Measurements from ENCODE around the gene ATP2B3.

The ATP2B3 gene

DNA sequence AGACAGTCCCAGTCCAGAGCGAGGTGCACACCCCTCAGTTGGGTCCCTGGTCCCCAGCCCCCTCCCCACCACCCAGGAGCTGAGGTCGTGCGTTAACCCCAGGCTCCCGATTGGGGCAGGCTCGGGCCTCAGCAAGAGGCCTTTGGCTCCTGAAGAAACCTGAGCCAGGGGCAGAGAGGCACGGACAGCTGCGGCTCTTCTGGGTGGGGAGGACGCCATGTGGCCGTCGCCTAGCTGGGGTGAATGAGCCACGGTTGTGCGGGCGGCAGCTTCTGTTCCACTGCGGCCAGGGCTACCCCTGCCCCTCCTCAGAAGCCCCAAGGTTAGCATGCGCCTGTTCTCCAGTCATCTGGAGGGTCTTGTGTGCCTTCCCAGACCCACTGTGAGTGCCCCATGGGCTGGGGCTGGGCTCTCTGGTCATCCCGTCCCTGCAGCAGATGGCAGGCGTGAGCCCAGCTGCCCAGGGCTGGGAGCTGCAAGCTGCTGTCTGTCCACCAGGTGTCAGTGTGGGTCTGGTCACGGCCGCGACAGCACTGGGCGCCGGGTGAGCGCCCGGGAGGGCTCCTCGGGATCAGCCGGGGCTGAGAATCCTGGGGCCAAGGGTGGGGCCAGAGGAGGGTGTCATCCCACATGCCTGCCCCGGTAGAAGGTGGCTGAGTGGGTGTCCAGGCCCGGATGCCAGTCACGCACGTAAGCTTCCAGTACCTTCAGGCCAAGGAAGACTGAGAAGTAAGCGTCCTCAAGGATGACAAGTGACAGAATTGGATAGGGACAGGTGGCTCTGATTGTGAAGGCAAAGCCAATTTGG lies 21.9 kb downstream of the ATP2B3 start:
- peak; percentile 58 for DNase-seq

DNA sequence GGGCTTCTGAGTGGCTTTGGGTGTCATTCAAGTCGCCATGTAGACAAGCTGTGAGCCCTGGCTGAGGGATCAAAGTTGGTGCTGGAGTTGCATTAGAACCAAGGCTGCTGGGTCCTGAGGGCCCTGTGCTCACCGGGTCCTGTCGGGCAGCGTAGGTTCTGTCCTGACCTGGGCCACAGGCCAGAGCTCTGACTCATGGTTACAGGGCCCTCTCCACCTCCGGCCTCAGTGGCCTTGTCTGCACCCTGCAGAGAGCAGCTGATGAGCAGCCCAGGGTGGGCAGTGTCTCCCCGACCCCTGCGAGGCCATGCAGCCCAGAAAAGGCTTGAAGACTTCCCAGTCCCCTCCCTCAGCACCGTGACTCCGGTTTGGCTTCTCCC lies 22.5 kb downstream of the ATP2B3 start:
- DNase-seq = no peak

DNA sequence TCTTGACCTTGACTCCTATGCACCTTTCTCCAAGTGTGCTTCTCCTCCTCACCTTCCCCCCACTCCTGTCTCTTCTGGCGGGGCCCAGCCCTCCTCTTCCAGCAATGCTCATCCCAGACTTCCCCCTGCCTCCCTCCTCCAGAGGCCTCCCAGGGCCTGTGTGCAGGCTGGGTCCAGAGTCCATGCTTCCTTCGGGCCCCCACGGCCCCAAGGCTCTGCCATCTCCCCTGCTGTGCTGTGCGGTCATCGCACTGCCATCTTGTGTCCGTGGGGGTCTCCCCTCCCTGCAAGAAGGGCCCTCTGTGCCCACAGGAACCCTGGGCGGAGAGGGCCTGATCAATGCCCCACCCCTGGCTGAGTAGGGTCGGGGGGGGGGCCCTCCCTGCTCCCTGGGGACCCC lies 27.3 kb downstream of the ATP2B3 start:
- DNase-seq = no peak

DNA sequence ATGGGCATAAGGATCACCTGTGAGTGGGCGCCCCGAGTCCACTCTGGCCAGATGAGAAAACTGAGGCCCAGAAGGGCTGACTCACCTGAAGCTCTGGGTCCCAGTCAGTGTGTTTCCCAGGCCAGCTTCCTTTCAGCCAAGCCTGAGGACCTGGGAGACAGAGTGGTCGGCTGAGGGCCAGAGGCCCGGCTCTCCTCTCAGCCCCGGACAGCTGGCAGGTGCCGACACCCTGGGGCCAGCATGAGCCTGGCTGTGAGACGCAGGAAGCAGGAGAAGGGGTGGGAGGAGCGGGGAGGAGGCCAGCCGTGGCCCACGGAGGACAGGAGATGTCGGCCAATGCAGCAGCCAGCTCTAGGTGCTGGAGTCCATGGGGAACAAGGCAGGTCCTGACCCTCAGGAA lies 28.9 kb downstream of the ATP2B3 start:
- no peak for DNase-seq

DNA sequence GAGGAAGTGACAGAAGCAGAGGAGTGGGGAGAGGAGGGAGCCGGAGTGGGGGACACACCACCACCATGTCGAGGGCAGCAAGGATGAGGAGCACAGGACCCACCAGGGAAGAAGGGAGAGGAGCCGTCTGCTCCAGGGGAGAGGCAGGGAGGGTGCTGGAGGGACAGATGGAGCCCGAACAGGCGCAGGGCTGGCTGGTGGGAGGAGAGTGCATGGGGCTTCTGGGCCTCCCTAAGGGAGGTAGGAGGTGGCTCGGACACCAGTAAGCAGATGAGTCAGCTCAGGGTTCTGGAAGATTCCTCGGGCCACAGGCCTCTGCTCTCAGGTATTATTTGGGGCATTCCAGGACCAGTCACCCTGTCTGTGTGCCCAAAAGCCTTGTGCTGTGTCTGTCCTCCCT lies 29.8 kb downstream of the ATP2B3 start:
- no peak for DNase-seq

DNA sequence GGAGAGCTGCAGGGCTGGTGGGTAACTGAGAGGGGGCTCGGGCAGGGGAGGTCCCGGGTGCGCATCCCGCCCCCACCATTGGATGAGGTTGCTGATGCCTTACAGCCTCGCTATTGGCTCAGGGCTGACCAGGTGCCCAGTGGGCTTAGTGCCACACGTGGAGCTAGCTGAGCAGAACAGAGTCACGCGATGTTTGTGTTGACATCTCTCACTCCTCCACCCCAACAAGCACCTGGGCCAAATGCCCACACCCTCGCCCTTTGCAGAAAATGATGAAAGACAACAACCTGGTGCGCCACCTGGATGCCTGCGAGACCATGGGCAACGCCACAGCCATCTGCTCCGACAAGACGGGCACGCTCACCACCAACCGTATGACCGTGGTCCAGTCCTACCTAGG lies 31.8 kb downstream of the ATP2B3 start:
- no peak for DNase-seq

DNA sequence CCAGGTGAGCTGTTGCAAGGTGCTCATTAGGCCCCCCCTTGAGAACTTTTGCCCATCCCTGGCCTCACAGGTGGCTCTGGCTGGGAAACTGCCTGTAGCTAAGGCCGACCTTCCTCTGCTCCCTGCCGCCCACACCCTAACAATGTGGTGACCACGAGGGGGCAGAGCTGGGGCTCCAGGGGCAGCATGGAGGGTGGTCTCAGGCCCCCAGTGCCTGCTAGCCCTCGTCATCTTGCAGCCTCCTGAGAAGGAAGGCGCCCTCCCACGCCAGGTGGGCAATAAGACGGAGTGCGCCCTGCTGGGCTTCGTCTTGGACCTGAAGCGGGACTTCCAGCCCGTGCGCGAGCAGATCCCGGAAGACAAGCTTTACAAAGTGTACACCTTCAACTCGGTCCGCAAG lies 32.4 kb downstream of the ATP2B3 start:
- DNase-seq = no peak

DNA sequence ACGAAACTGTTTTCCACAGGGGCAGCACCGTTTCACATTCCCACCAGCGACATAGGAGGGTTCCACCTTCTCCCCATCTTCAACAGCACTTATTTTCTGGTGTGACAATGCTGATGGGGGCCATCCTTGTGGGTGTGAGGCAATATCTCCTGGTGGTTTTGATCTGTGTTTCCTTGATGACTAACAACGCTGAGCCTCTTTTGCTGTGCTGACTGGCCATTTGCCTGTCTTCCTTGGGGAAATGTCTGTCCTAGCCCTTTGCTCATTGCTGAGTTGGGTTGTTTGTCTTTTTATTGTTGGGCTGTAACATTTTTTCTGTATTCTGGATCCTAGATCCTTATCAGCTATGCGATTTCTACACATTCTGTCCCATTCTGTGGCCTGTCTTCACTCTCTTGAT lies 33.7 kb downstream of the ATP2B3 start:
- peak; percentile 19 for DNase-seq

DNA sequence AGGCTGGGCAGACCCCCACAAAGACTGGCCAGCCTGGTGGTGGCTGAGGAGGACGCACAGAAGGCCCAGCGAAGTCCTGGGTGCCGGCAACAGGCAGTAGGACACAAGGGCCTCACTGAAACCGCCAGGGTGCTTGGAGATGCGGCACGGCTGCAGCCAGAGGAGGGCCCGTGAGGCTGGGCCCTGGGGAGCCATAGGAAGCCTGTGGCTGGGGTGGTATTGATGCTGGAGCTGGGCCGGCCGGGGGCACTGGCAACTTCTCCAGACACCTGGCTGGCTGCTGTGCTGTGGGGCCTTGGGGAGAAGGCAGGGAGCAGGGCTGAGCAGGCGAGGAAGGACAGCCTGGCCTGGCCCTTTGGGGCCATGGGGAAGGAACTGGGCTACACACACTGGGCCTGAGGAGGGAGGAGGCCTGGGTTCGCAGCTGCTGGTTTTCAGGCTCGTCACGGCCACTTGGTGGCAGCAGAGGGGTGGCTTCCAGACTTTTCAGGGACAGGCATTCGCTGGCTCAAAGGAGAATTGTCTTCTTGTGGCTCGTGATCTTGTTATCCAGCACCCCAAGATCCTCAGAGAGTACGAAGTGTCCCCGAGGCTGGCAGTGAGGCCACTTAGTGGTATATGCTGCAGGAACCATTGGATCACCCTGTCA lies 37.2 kb downstream of the ATP2B3 start:
- peak; percentile 45 for DNase-seq

DNA sequence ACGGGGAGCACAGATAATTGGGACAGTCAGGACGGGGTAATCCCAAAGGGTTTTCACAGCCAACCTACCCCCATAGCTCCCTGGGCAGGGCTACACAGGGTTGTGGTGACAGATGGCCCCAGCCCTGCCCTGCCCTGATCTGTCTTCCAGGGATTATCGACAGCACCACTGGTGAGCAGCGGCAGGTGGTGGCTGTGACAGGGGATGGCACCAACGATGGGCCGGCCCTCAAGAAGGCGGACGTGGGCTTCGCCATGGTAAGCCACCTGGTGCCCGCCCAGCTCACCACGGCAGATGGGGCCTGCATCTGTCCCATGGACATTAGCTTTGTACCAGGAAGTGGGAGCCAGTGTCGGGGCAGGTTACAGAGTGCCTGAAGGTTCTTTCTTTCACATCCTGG lies 39.3 kb downstream of the ATP2B3 start:
- DNase-seq = no peak

DNA sequence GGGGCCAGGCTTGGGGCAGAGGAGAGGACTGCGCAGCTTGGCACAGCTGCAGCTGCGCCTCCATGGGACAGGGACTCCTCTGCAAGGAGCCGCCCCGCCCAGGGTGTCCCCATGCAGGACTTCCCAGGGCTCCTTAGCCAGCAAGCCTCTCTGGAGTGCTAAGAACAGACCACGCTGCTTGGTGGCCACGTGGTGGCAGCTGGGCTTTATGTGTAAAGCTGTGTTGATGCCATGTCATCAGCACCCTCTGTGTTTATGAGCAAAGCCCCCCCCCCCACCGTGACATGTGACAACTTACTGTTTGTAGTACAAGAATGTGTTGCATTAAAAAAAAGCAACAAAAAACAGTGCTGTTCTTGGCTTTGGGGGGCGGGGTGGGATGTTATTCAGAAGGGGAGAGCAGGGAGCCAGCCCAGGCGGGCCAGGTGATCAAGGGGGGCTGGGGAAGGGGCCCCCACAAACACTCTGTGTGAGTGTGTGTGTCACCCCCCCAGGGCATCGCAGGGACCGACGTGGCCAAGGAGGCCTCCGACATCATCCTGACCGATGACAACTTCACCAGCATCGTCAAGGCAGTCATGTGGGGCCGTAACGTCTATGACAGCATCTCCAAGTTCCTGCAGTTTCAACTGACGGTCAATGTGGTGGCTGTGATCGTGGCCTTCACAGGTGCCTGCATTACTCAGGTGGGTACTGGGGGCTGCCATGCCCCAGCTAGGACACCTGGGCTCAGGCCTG lies 40.3 kb downstream of the ATP2B3 start:
- no peak for DNase-seq

DNA sequence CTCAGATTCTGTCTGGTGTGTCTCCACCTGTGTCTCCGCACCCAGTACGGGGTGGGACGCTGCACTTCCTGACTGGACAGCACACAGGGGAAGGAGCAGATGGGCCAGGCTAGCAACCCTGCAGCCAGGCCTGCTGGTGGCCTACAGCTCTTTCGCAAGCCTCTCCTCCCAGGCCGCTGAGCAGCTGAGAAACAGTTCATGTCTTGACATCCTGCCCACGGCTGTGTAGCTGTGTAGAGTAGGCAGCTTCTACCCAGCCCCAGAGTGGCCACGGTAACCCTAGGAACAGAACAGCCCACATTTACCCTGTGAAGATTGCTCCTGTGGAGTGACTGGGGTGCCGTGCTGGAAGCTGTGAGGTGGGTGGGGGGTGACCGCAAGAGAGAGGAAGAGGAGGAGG lies 42.6 kb downstream of the ATP2B3 start:
- DNase-seq = no peak

DNA sequence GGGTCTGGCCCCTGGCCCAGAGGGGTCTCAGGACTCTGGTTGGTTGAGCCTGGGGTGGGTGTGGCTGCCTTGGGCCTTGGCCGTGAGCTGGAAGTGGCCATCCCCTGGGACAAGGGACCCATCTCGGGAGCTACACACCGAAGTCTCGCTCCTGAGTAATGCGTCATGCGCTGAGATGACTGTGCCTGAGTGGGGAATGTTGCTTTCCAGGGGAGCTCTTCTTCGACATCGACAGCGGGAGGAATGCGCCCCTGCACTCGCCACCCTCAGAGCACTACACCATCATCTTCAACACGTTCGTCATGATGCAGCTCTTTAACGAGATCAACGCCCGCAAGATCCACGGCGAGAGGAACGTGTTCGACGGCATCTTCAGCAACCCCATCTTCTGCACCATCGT lies 43.0 kb downstream of the ATP2B3 start:
- no peak for DNase-seq

DNA sequence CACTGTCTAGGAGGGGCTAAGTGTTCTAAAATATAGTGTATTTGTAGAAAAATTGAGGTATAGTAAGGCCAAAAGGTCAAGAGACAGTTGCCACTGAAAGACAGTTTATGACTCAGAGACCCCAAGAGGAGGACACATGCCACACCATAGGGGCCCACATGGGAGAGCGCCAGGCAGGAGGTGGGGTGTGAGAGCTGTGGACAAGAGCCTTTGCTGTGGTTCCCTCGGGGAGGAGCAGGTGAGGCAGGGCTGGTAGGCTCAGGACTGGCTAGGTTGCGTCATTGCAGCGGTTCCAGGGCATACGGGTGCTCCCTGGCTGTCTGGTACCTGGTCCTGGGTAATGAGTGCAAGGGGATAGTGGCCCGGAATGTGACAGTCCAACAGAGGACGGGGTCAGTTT lies 43.9 kb downstream of the ATP2B3 start:
- no peak for DNase-seq

DNA sequence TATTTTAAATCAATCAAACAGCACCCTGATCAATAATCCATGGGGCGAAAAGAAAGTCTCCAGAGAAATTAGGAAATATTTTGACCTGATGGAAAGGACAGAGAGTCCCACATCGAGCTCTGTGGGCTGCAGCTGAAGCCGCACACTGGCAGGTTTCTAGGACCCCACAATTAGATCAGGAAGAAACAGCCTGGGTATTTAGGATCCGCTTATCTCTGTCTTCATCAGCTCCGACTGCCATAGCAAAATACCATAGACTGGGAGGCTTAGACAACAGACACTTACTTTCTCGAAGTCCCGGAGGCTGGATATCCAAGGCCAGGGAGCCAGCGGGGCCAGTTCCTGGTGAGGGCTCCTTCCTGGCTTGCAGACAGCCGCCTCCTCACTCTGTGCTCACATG lies 45.1 kb downstream of the ATP2B3 start:
- DNase-seq = no peak

DNA sequence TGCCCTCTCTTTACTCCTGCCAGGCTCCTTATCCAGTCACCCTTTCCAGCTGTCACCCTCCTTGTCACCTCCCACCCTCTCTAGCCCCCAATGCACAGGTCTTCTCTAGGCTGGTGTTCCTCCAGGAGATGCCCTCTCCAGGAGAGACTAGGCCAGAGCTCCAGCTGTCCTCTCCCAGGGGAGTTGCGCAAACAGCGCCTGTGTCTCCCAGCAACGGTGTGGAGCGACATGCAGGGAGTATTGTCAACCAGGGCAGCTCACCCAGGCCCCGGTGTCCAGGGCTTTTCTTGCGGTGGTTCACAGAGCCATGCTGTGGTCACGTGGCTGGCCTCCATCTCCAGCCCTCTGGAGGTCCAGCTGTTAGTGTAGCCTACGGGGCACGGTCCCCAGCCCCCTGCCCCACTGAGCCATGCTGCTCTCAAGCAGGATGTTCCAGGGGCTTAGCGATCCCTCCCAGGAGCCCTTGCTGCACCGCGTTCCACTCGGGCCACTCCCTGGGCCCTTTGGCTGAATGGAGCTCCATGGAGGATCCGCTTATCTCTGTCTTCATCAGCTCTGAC lies 46.7 kb downstream of the ATP2B3 start:
- DNase-seq = no peak

DNA sequence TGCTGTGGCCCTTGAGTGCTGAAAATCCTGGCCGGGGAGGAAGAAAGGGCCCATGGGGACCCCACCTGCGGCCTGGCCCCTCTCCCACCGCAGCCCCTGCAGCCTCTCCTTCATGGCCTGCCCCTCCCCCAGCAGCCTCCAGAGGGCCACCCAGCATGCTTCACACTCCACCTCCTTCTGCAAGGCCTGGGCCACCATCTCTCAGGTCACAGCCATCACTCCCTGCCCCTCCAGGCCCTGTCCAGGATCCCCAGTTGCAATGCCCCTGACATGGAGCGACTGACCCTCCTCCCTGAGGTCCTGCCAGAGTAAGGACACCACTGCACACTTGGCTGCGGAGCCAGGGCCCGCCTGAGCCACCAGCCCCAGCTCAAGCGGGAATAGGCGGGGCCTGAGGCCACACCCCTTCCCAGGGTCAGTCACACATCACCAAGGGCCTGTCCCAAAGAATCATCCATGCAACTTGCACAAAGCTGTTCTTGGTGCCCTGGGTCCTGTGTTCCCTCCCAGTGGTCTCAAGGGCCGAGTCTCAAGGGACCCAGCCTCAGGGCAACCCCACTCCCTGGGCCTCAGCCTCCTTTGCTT lies 48.6 kb downstream of the ATP2B3 start:
- no peak for DNase-seq

DNA sequence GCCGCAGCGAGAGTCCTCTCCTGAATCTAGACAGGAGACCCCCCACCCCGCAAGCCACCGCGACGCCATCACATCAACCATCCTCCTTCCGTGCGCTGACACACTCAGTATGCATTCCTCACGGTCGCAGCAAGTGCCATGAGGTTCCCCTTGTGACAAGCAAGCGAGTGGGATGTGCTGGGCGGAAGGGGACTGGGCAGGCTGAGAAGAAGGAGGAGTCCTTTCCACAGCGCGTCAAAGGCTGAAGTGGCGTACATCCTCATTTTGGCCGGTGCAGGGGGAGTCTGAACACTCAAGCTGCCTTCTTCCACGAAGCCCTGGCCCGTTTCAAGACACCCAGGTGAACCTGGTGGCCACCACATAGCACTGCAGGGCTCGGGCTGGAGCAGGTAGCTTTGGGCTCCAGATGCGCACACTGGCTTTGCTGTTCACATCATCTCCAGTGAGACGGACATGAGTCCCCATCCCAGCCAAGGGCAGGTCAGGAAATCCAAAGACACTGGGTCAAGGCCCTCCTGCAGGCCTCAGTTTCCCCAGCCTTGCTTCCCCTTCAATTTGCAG lies 51.1 kb downstream of the ATP2B3 start:
- no peak for DNase-seq

DNA sequence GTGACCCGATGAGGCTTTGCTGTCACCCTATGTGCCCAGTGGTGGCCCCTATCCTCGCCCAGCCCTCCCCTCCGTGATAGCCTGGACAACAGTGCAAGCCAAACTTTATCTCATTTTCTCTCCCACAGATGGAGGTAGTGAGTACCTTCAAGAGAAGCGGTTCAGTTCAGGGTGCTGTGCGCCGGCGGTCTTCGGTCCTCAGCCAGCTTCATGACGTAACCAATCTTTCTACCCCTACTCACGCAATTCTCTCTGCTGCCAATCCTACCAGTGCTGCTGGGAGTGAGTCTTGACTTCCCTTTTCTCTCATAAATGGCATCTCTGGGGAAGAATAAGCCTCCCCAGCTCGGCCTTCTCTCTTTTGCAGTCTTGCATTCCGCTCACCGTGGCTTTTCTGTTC lies 52.0 kb downstream of the ATP2B3 start:
- DNase-seq = no peak

DNA sequence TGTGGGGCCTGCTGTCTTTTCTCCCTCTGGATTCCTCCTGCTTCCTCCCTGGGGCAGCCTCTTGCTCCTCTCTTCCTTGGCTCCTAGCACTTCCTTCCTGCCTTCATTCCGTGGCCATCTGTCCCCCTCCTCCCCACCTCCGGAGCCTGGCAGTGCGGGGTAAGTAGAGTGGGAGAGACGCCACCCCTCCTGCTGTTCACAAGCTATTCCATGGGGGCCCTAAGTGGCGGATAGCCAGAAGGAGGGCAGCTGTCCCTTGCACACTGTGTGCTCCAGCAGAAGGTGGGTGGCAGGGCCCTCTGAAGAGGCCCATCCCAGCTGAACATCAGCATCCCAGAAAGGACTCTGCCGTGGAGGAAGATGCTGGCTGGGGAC lies 54.1 kb downstream of the ATP2B3 start:
- DNase-seq = no peak

DNA sequence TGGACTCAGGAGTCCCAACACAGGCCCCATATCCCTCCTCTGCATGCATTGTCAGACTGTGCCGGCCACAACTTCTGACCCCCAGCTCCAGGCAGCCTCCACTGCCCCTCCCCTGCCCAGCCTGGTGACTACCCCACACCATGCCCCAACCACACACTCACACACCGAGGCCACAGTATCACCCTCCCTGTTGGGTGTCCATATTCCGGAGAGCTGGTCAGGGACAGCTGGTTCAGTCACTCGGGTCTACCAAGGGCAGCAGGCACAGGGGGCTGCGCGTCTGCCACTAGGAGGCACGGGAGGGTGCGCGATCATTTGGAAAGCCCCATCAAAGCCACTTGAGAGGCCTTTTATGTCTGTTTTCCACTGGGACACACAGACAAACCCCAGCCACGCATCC lies 55.2 kb downstream of the ATP2B3 start:
- no peak for DNase-seq

DNA sequence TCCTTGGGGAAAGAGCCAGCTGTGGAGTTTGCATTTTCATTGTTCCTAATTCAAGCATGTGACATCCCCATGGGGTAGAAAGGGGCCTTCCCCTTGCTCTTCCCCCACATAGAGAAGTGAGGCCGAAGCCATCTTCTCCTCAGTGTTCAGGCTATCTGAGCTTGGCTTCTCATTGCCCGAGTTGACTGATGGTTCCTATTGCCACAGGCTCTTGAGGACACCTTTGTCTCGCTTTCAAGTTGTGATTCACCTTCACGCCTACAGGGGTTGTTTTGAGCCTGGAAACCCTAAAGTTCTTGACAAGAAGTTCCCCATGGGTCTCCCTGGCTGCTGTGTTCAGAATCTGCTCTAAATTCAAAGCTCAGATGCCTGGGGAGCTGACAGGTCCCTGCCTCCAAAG lies 56.5 kb downstream of the ATP2B3 start:
- DNase-seq = no peak

DNA sequence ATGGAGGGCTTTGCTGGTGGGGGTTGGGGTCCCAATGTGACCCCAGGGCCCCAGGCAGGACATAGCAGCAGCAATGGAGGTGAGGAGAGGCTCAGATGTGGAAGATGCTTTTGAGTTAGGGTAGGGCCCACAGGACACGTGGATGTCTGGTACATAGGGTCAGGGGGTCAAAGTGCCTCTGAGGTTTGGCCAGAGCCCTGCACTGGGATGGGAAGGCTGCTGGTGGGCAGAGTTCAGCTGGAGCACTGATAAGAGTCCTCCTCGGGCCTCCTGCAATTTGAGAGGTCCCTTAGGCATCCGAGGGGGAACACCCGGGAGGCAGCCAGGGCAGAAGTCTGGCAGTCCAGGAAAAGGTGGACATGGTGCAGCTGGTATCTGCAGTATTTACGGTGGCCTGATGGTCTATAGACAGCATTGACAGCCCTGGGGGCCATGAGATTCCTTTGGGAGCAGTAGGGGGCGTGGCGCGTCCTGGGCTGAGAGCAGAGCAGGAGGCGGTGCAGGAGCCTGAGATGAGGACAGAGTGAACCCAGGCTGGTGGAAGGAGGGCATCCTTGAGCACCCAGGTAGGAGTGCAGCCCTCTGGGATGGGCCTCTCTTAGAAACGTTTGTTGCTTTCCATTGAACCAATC lies 58.9 kb downstream of the ATP2B3 start:
- DNase-seq = no peak

Data from EL (cell line).